Thymus (tissue), 11 donors: ENCODE data around the gene UVSSA. TPM values are rescaled to one million over a fixed set of nuclear protein-coding genes. Genes with fewer than 3 reads are reported as not detected.
A peak's percentile ranks its signal among the peaks of the same experiment; 100 is the strongest.

ENCODE experiments used
- DNase-seq, 9 donors: peaks; one replicate each; pipeline ENCODE4 v3.0.0-alpha.2; 2013; ENCODE audit warnings: low spot score in 9 of 9, low read depth in 6 of 9, missing footprints in 1 of 9
- H3K27ac ChIP-seq, 2 donors: one replicate each; pipeline ENCODE4 v1.5.1; 2013; ENCODE audit warnings: control low read depth in 1 of 2, low read depth in 1 of 2, low read length in 1 of 2, mild to moderate bottlenecking in 1 of 2, moderate library complexity in 1 of 2
- H3K27me3 ChIP-seq, 2 donors: one replicate each; pipeline ENCODE4 v1.5.1; 2013; ENCODE audit warnings: low read length in 1 of 2; ENCODE audit not compliant: control insufficient read depth in 2 of 2, insufficient read depth in 1 of 2
- H3K36me3 ChIP-seq, 2 donors: one replicate each; pipeline ENCODE4 v1.5.1; 2013; ENCODE audit warnings: low read length in 1 of 2, mild to moderate bottlenecking in 1 of 2, moderate library complexity in 1 of 2; ENCODE audit not compliant: control insufficient read depth in 2 of 2, insufficient read depth in 2 of 2
- H3K4me1 ChIP-seq, 2 donors: one replicate each; pipeline ENCODE4 v1.5.1; 2013; ENCODE audit warnings: low read length in 2 of 2; ENCODE audit not compliant: control insufficient read depth in 2 of 2, insufficient read depth in 2 of 2
- H3K4me3 ChIP-seq, 2 donors: one replicate each; pipeline ENCODE4 v1.5.1; 2013; ENCODE audit warnings: low read length in 2 of 2, control low read depth in 1 of 2, mild to moderate bottlenecking in 1 of 2
- H3K9me3 ChIP-seq, 2 donors: one replicate each; pipeline ENCODE4 v1.5.1; 2013; ENCODE audit warnings: low read length in 1 of 2, mild to moderate bottlenecking in 1 of 2; ENCODE audit not compliant: control insufficient read depth in 2 of 2, insufficient read depth in 1 of 2
- WGBS: extraction: QIAGEN DNeasy Blood & Tissue Kit; methylation state at CpG from one replicate; pipeline ENCODE4 v1.1.7; 2013; 5-methylcytosine and 5-hydroxymethylcytosine counted together
- polyA plus RNA-seq: library from polyadenylated mRNA; stranded (reverse); fragments of 200-250 nt; gene quantifications from one replicate; pipeline ENCODE4 v1.2.3, GENCODE V29; 2013
- total RNA-seq: library from RNA; stranded (reverse); fragments of 120-200 nt; gene quantifications from one replicate; pipeline ENCODE4 v1.2.4, GENCODE V29; 2013
- donor health status: healthy.

Gene UVSSA
- total and polyA plus RNA-seq, 2 donors, result 3.9 to 15.4 TPM

GRCh38 chr4:1406981-1407656 is 60.1 kb downstream of the UVSSA start:
- 14% methylated on average over 50 of the region's 50 CpGs for WGBS
- Histone ChIP-seq H3K4me3 (no peak overlapping the region), H3K27ac (no peak overlapping the region), H3K36me3 (no peaks in the 10 kb centered on the region), H3K9me3 (peaks cover 3 to 35% of the 10 kb centered on the region in 2 donors), H3K4me1 (no peaks in the 10 kb centered on the region), H3K27me3 (peaks cover 71 to 93% of the 10 kb centered on the region in 2 donors)
- DNase-seq, result no peak

GRCh38 chr4:1407657-1408333 is 60.8 kb downstream of the UVSSA start:
- H3K9me3 ChIP-seq, result peaks cover 3 to 35% of the 10 kb centered on the region in 2 donors
- H3K27me3 ChIP-seq, result peaks cover 67 to 93% of the 10 kb centered on the region in 2 donors
- no peaks in the 10 kb centered on the region for H3K4me1 ChIP-seq
- no peak overlapping the region for H3K4me3 ChIP-seq
- DNase-seq, result no peak
- no peak overlapping the region for H3K27ac ChIP-seq
- no peaks in the 10 kb centered on the region for H3K36me3 ChIP-seq
- 13% methylated on average over 53 of the region's 53 CpGs for WGBS

- Histone ChIP-seq H3K36me3 (no peaks in the 10 kb centered on the region), H3K27ac (no peak overlapping the region), H3K4me1 (no peaks in the 10 kb centered on the region), H3K27me3 (peaks cover 61 to 95% of the 10 kb centered on the region in 2 donors), H3K4me3 (no peak overlapping the region), H3K9me3 (peaks cover 3 to 31% of the 10 kb centered on the region in 2 donors)
- no peak for DNase-seq
- WGBS, result 24% methylated on average over 22 of the region's 22 CpGs
Measured at GRCh38 chr4:1408418-1408817, 61.4 kb downstream of the UVSSA start.

- H3K4me3 ChIP-seq, result no peak overlapping the region
- peaks cover 9 to 28% of the 10 kb centered on the region in 2 donors for H3K9me3 ChIP-seq
- H3K27ac ChIP-seq, result no peak overlapping the region
- no peaks in the 10 kb centered on the region for H3K4me1 ChIP-seq
- no peak for DNase-seq
- H3K27me3 ChIP-seq, result peaks cover 60 to 95% of the 10 kb centered on the region in 2 donors
- 47% methylated on average over 14 of the region's 14 CpGs for WGBS
- H3K36me3 ChIP-seq, result no peaks in the 10 kb centered on the region
Measured at GRCh38 chr4:1409079-1409478, 62.1 kb downstream of the UVSSA start.

- Histone ChIP-seq H3K27me3 (peaks cover 53 to 89% of the 10 kb centered on the region in 2 donors), H3K4me1 (no peaks in the 10 kb centered on the region), H3K36me3 (no peaks in the 10 kb centered on the region), H3K4me3 (no peak overlapping the region), H3K27ac (no peak overlapping the region), H3K9me3 (peaks cover 9 to 26% of the 10 kb centered on the region in 2 donors)
- DNase-seq, result no peak
- 50% methylated on average over 27 of the region's 27 CpGs for WGBS
Measured at GRCh38 chr4:1409491-1410425, 62.8 kb downstream of the UVSSA start.

- DNase-seq, result peak; percentile 18 to 78 (median 49)
Measured at GRCh38 chr4:1410491-1411325, 63.7 kb downstream of the UVSSA start.

GRCh38 chr4:1411436-1412375 is 64.7 kb downstream of the UVSSA start:
- DNase-seq, result no peak
- H3K9me3 ChIP-seq, result peaks cover 8 to 12% of the 10 kb centered on the region in 2 donors
- H3K4me3 ChIP-seq, result no peak overlapping the region
- H3K36me3 ChIP-seq, result no peaks in the 10 kb centered on the region
- WGBS, result 54% methylated on average over 17 of the region's 17 CpGs
- no peaks in the 10 kb centered on the region for H3K4me1 ChIP-seq
- H3K27ac ChIP-seq, result no peak overlapping the region
- peaks cover 37 to 93% of the 10 kb centered on the region in 2 donors for H3K27me3 ChIP-seq

More at GRCh38 chr4:1410491-1411325, 63.7 kb downstream of the UVSSA start:
- Histone ChIP-seq H3K9me3 (peaks cover 12 to 18% of the 10 kb centered on the region in 2 donors), H3K27me3 (peaks cover 45 to 89% of the 10 kb centered on the region in 2 donors), H3K27ac (no peak overlapping the region), H3K4me3 (no peak overlapping the region), H3K4me1 (no peaks in the 10 kb centered on the region), H3K36me3 (no peaks in the 10 kb centered on the region)
- WGBS, result 25% methylated on average over 48 of the region's 48 CpGs
